HG03135 (cell line): ENCODE data around the gene RNF187.

ENCODE experiments used
- ATAC-seq: cut with Tn5 transposase; IDR thresholded peaks from one replicate; pipeline ENCODE4 v1.9.1; 2021; ENCODE audit warnings: mild to moderate bottlenecking, moderate library complexity; ENCODE audit not compliant: unreplicated experiment

The RNF187 gene

GRCh38 chr1:228487336-228488124 lies at the start of gene RNF187:
Gene RNF187 (plus strand): TSS chr1:228487382.
- ATAC-seq, result peak; percentile 67

GRCh38 chr1:228437424-228437962 lies 49.7 kb upstream of the RNF187 start:
- ATAC-seq, result no peak

GRCh38 chr1:228438266-228438665 lies 48.9 kb upstream of the RNF187 start:
- no peak for ATAC-seq

- no peak for ATAC-seq
Measured at GRCh38 chr1:228440761-228441500, 46.3 kb upstream of the RNF187 start.

- no peak for ATAC-seq
Measured at GRCh38 chr1:228443395-228443794, 43.8 kb upstream of the RNF187 start.

GRCh38 chr1:228445490-228445842 lies 41.7 kb upstream of the RNF187 start:
- no peak for ATAC-seq

GRCh38 chr1:228445843-228446650 lies 41.1 kb upstream of the RNF187 start:
- no peak for ATAC-seq

- ATAC-seq, result no peak
Measured at GRCh38 chr1:228446852-228447251, 40.3 kb upstream of the RNF187 start.

GRCh38 chr1:228448372-228448771 lies 38.8 kb upstream of the RNF187 start:
- ATAC-seq, result no peak

GRCh38 chr1:228450200-228450599 lies 37.0 kb upstream of the RNF187 start:
- ATAC-seq, result no peak

- ATAC-seq, result no peak
Measured at GRCh38 chr1:228452194-228453021, 34.8 kb upstream of the RNF187 start.

GRCh38 chr1:228453022-228453560 lies 34.1 kb upstream of the RNF187 start:
- no peak for ATAC-seq

- no peak for ATAC-seq
Measured at GRCh38 chr1:228453614-228454013, 33.6 kb upstream of the RNF187 start.

GRCh38 chr1:228454238-228454637 lies 32.9 kb upstream of the RNF187 start:
- ATAC-seq, result no peak

- no peak for ATAC-seq
Measured at GRCh38 chr1:228455715-228456114, 31.5 kb upstream of the RNF187 start.

- ATAC-seq, result no peak
Measured at GRCh38 chr1:228456252-228457016, 30.7 kb upstream of the RNF187 start.

- peak; percentile 10 for ATAC-seq
Measured at GRCh38 chr1:228457017-228457395, 30.2 kb upstream of the RNF187 start.

GRCh38 chr1:228457396-228458176 lies 29.6 kb upstream of the RNF187 start:
- peak; percentile 82 for ATAC-seq
